NCI-H1105 (cell line): ENCODE measurements around the gene ARHGAP12.

Experiments
- DNase-seq: peaks from one replicate; lab custom pipeline; 2025; lab: John Stamatoyannopoulos, UW

ARHGAP12 gene

DNA sequence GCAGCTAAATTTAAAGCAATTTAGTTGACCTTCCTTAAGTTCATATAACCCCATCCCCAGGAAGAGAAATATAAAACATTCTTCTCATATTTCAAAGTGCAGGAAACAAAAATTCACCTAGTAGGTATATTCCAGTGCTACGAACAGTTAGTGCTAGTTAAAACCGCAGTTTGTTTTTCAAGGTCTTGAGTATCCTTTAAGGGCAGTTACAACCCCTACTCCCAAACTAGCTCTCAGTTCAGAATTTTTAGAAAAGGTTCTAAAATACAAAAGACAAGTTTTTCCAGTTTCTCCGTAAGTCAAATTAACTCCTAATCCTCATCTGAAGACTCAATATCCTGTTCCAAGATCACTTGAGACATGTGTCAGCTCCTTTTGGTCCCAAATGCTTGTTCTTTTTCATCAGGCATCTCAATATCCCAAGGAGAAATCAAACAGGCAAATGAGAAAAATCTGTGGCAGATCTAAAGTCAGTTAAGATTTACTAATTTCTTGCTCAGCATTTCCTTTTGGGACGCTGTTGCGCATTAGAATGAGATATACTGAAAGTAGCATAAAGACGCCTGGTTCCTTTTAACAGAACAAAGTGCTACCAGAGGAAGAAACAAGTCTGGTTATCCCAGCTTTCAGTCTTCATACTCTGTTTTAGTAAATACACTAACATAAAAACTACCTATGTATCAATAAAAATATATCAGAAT, 51.8 kb downstream of the ARHGAP12 start:
- DNase-seq = no peak

DNA sequence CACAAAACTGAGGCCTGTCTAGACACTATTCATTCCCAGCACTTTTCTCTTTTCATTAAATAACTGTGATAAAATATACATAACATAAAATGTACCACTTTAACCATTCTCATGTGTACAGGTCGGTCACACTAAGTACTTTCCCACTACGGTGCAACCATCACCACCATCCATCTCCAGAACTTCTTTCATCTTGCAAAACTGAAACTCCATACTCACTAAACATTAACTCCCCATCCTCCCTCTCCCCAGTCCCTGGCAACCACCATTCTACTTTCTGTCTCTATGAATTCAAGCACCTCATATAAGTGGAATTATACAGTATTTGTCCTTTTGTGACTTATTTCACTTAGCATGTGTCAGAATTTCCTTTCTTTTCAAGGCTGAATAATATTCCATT, 53.0 kb downstream of the ARHGAP12 start:
- no peak for DNase-seq

DNA sequence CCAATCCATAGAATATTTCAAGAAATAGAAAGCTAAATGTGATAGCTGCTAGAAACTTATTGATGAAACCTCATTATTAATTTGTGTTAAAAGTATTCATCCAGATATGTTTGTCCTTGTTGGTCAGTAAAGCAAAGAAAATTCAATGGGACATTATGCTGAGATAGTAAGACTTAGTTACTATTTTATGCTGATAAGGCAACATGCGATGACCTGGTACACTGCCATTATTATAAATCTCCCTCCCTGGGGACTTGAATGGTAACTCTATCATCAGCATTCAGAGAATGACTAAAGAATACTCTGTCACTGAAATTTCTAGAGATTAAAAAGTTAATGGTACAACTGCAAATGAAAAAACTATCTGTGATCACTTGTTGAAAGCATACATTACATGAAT, 54.9 kb downstream of the ARHGAP12 start:
- no peak for DNase-seq

DNA sequence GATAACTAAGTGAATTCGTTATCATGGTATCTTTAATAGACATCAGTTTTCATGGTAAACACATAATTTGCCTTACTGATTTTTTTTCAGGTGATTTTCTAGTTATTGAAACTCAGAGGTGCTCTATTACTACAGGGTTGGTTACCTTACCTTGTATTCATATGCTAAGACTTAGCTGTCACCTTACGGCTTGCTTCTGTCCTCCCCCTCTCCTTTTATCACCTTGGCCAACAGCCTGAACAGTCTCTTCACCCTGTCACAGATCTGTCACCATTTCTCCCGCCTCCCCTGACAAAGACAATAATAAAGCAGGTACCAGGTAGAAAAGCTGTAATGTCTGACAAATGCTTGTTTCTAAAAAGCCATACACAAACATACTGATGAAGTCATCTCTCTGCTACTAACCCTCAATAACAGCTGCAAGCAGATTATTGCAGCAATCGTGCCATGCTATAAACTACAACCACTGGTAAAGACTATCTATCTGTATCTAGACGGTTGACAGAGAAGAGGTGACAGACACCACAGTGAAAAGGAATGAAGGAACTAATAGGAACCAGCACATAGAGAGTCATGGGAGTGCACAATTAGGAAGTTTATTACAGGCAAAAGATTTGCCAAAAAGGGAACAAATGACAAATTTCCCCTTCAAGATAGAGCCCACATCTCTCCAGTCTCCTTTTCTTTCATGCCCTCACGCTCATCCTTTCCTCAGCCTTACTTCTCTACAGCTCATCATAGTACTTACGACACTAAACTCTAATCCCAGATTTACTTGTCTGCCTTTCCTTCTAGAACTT, 57.2 kb downstream of the ARHGAP12 start:
- DNase-seq = no peak

DNA sequence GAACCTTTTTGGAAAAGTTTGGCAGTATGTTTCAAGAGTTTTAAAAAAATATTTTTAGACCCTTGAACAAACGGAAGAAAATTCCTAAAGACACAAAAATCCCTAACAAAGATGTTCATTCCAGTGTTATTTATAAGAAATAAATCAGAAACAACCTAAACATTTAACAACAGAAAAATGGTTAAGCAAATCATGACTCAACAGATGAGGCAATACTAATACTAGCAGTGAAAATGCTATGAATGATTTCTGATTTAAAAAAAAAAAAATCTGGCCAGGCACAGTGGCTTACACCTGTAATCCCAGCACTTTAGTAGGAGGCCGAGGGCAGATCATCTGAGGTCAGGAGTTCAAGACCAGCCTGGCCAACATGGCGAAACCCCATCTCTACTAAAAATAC, 61.0 kb downstream of the ARHGAP12 start:
- no peak for DNase-seq

DNA sequence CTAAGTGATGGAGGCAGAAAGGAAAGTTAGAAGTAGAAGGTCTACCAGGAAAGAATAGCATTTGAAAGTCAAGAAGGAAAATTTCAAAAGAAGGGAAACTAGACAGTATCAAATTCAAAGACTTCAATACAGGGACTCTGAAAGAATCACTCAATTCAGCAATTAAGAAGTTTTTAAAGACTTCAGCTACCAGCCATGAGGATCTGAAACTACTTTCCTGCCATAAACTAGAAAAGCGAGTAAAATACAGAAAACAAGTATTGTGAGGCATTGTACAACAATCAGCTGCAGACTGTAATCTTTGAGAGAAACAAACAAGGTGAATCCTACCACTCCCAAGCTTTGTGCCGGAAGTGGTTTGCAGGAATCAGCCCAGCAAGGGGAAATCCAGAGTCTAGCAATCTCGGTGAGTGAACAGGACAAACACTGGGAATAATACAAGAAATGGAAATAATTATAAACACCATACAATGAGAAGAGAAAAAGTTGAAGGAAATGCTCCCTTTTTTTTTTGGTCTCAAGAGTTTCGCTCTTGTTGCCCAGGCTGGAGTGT, 62.4 kb downstream of the ARHGAP12 start:
- DNase-seq = no peak

DNA sequence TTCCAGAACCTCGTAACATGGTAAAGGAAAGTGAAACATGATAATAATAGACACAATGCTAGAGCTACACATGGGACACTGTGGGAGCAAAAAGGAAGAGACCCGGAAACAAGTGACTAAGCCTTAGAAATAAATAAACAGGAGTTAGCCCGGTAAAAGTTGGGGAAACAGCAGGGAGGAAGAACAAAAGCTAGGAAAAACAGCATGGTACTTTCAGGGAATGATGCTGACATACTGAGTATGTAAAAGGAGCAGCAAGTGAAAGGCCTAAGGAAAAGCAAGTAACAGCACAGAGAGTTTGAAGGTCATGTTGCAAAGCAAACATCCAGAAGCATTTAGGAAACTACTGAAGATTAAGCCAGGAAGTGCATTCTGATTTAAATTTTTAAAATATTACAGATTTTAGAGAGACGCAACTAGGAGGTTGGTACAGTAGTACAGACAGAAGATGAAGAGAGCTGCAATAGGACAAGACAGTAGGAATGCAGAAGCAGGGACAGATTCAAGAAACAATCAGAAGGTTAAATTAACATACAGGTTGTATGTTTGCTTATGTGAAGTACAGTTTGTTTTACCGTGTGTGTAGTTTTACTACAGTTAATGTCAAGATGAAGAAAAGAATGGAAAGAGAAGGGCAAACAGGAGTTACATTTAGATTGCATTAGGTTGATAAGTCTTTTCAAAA, 63.7 kb downstream of the ARHGAP12 start:
- DNase-seq = no peak

DNA sequence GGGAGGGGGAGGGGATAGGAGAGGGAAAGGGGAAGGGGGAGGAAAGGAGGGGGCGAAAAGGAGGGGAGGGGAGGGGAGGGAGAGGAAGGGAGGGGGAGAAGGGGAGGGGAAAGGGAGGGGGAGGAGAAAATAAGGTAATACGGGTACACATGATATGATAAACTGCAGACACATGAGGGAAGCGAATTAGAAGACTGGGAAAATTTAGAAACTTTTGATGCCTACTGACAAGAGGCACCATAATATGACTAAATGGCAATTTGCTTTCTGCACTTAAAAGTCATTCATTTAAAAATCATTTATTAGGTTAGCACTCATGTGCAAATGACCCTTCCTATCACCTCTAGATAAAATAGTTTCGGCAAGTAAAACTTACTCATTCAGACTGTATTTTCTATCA, 73.6 kb downstream of the ARHGAP12 start:
- DNase-seq = no peak

DNA sequence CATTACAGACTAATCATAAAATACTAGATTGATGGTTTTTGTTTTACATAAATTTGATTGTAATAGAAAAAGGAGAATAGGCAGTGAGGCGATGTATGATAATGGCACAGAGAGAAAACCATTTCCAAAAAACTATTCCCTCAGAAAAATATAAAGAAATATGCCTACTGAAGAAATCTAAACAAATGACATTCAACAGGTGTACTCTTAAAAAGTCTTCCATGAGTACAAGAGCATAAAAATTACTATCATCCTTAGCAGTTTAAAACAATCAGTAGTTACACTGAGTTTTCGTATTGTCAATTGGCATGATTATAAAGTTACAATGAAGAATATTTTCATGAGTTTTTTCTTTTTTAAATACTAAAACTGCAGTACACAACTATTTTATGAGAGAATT, 75.0 kb downstream of the ARHGAP12 start:
- DNase-seq = no peak

DNA sequence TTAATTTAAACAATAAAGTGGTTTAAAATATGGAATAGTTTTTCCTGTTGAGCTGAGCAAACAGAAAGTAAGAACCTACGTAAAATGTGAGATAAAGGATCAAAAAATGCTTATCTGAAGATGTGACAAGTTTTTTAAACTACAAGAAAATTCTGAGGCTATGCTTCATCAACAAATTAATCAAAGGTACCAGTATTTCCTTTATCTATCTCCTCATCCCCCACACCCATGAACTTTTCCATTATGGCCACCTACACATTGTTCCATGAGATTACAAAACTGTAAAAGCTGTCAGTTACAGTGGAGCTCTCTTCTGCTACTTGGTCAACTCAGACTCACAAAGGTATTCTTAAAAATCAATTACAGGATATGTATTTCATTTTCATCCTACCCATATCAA, 77.4 kb downstream of the ARHGAP12 start:
- no peak for DNase-seq

DNA sequence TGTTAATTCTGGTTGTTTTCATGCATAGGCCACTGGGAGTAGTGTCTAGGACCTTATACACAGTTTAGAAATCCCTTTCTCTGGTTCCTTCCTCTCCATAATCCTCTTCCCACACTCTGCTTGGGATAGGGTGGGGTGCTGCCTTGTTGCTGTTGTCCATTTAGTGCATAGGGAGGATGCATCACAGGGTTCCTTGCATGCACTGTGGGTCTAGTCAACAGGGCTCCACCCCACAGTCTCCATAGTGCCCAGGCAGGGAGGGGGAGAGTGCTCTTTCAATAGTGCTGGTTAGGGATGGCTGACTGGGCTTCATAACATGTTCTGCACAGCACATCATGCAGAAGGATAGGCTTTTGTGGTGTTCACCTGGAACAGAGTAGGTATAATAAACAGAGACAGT, 81.1 kb downstream of the ARHGAP12 start:
- DNase-seq = no peak

DNA sequence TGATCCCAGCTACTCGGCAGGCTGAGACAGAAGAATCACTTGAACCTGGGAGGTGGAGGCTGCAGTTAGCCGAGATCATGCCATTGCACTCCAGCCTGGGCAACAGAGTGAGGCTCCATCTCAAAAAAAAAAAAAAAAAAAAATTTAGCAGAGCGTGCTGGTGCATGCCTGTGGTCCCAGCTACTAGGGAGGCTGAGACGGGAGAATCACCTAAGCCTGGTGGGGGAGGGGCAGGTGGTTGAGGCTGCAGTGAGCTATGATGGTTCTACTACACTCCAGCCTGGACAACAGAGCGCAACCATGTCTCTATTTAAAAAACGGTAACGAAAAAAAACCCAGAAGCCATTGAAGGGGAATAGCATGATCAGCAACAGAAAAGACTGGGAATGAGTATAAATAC, 89.9 kb downstream of the ARHGAP12 start:
- DNase-seq = no peak

DNA sequence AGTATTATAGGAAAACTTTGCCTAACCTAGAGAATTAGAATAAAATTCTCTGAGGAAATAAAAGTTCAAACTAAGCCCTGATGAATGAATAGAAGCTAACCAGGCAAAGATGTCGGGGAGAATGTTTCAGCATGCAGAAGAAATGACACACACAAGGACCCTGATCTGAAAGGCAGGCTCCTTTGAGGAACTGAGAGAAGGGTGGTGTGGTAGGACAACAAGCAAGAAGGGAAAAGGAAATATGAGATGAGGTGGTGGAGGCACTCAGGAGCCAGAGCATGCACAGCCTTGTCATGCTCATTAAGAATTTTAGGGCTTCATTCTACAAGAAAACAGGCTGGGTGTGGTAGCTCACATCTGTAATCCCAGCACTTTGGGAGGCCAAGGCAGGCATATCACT, 90.6 kb downstream of the ARHGAP12 start:
- DNase-seq = no peak

DNA sequence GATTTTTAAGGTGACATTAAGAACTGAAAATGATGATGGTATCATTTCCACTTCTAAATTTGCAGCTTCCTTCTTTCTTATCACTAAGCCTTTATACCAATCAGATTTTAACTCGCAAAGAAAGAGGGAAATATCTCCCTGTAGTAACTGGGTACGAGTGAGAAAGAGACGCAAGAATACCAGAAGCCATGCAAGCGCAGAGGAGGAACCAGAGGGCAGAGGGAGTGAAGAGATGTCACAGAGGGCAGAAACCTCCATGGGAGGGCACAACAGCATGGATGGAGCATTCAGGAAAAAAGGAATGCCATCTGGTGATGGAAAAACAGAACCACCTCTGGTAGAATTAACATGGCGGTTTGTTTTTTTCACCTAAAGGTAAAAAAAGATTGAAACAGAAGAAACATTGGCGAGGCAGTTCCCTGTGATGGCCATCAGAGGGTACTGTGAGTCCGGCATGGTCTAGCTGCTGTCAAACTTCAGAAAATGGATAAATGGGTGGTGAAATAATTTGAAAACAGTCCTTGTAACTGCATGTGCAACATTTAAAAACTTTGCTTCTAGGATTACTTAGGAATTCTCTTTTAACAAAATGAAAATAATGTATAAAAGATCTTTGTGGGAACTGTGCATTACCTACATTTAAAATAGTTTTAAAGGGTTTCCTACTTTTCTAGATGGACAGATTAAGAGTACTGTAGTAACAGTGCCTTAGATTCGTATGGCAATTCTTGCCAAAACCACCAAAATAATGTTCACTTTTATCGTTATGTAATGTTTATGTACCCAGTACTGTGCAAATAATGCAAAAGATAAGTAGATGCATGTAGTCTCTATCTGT, 91.8 kb downstream of the ARHGAP12 start:
- DNase-seq = no peak

DNA sequence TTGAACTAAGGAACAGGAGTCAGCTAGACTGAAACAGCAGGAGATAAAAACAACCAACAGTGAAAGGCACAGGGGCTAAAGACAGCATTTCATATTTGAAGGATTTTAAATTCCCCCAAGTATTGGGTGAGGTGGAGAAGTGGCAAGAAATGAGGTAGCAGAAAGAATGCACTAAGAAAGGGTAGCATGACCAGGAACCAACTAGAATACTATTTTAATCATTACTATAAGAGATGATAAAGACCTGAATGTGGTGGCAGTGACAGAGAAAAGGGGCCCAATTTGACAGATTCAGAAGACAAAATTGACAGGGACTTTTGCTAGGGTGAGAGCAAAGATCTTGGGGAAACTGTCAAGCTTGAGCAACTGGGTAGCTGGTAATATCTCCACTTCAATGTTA, 94.9 kb downstream of the ARHGAP12 start:
- no peak for DNase-seq

DNA sequence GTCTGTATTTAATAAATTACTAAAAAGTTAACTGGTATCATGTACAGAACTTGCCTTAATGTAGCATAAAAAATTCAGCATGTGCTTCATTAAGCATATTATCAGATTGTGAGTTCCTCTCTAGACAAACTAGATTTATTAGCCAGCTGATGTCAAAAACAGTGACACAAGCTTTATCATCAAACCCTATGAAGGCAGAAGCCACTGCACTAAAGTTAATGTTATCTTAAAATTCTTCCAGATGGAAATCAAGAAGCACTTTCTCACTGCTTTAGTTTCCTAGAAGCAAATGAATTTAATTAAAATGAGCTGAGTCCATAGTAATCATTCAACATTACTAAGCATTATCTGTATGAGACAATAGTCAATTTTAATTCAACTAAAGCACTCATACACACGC, 96.4 kb downstream of the ARHGAP12 start:
- no peak for DNase-seq

DNA sequence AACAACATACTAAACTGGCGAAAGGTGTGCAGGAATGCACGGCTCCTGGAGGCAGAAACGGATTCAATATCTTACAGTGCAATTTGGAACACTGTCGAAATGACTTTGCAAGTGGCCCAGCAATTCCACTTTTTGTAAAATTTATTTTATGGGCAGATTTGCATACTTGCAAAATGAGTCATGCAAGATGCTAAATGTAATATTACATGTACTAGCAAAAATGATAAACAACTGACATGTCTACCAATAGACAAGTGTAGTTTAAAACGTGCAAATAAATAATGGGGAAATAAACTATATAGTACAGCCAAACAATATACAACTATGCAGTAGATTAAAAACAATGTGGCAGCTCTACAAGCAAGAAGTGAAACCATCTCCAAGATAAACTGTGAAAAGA, 97.7 kb downstream of the ARHGAP12 start:
- DNase-seq = no peak

DNA sequence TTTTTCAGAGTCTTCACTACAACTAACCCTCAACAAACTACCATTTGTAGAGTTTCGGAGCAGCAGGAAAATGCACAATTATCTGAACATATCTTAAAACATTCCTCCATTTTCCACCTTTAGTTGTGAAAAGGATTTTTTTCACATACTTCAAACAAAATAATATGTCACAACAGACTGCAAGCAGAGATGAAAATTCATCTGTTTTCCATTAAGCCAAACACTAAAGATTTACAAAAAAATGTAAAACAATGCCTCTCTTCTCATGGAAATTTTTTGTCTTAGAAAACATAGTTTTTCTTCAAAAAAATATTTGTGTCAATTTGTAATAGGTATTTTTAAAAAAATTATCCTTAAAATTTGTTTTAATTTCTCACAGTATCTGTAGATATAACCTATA, 98.9 kb downstream of the ARHGAP12 start:
- DNase-seq = no peak

DNA sequence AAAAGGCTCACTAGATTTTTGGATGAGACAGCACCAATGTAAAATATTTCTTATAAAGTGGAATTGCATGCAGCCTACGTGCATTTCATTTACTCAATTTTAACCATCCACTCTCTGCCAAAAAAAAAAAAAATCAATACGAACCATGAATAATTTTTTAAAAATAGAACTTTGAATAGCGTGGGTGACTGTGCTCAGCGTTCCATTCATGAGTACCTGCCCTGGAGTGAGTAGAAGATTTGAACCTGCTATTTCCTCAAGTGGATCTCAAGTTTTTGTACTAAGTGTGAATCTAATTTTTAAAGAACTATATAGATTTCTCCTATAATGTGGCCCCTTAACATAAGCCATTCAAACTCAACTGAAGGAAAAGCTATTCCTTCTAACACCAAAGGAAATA, 105.3 kb downstream of the ARHGAP12 start:
- DNase-seq = no peak

DNA sequence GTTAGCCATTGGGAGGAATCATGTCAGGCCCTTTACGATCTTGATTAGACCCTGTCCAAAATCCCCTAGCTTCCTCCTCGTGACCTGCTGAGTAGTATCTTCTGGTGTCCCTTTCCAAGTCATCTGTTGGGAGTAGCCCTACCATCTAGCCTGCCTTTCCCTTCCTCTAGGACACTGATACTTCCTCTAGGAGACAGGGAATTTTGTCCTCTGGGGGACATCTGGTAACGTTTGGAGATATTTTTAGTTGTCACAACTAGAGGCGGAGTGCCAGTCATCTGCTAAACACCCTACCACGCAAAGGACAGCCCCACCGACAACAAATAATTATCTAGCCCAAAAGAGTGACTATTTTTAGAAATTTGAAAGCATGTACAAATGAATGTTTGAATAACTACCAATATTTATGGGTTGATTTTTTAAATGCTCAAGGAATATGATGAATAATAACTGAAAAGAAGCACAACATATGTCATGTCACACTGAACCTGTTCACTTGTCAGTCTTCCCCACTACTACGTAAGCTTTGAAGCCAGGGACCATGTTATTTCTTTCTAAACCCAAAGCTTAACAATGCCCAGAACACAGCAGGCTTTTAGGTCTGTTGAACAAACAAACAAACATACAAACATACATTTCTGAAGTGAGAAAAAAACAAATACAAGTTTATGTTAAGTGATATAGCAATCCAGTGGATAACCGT, 105.9 kb downstream of the ARHGAP12 start:
- DNase-seq = no peak

DNA sequence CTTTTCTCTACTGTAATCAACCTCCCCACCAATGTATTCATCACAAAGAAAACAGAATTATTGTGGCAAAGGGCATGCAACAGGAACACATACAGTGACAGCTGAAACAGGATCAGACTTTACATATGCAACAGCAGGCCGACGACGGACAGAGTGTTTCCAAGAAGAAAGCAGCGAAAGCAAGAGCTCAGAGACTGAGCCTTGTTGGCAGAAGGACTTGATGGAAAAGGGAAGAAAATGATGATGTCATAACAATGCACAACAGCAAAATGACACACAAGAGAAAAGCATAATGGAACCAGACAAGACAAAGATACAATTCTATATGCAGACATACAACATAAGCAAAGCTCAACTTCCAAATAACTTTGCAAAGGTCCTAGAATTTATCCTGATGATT, 106.5 kb downstream of the ARHGAP12 start:
- DNase-seq = no peak
